Liver (tissue), 9 donors: Measurements from ENCODE around the gene TSR2. TPM values are rescaled to one million over a fixed set of nuclear protein-coding genes. Genes with fewer than 3 reads are reported as not detected.

Source experiments
- DNase-seq: peaks from one replicate; pipeline ENCODE4 v3.0.0-alpha.2; 2017; ENCODE audit warnings: low spot score
- H3K27ac ChIP-seq, 2 donors: one replicate each; pipeline ENCODE4 v1.7.0; 2013; ENCODE audit warnings: inconsistent platforms in 2 of 2, low read length in 2 of 2, control low read depth in 1 of 2, low read depth in 1 of 2, mild to moderate bottlenecking in 1 of 2
- H3K27me3 ChIP-seq, 4 donors: one replicate each; pipeline versions ENCODE4 v1.6.1 to v1.7.0; 2013; ENCODE audit warnings: low read length in 3 of 4, inconsistent platforms in 1 of 4, mild to moderate bottlenecking in 1 of 4, moderate library complexity in 1 of 4; ENCODE audit not compliant: control insufficient read depth in 4 of 4, insufficient read depth in 4 of 4
- H3K36me3 ChIP-seq, 4 donors: one replicate each; pipeline versions ENCODE4 v1.6.1 to v1.7.0; 2013; ENCODE audit warnings: low read length in 3 of 4, mild to moderate bottlenecking in 3 of 4, low read depth in 1 of 4, moderate library complexity in 1 of 4; ENCODE audit not compliant: control insufficient read depth in 4 of 4, insufficient read depth in 3 of 4
- H3K4me1 ChIP-seq, 4 donors: one replicate each; pipeline versions ENCODE4 v1.6.1 to v1.7.0; 2013; ENCODE audit warnings: low read length in 3 of 4, mild to moderate bottlenecking in 3 of 4, moderate library complexity in 1 of 4; ENCODE audit not compliant: control insufficient read depth in 4 of 4, insufficient read depth in 4 of 4
- H3K4me3 ChIP-seq, 3 donors: one replicate each; pipeline versions ENCODE4 v1.6.1 to v1.7.0; 2013; ENCODE audit warnings: low read length in 3 of 3, control low read depth in 1 of 3, low read depth in 1 of 3, mild to moderate bottlenecking in 1 of 3
- H3K9ac ChIP-seq, 2 donors: one replicate each; pipeline ENCODE4 v1.7.0; 2013; ENCODE audit warnings: low read length in 2 of 2, mild to moderate bottlenecking in 2 of 2, moderate library complexity in 2 of 2, control low read depth in 1 of 2, low read depth in 1 of 2
- H3K9me3 ChIP-seq, 4 donors: one replicate each; pipeline versions ENCODE4 v1.6.1 to v1.7.0; 2013; ENCODE audit warnings: low read length in 3 of 4; ENCODE audit not compliant: control insufficient read depth in 4 of 4
- ATF3 ChIP-seq: IDR thresholded peaks from 2 replicates; pipeline ENCODE4 v1.6.1; 2016; ENCODE audit warnings: antibody characterized with exemption
- CTCF ChIP-seq: fragments of 150-350 bp; IDR thresholded peaks from 2 replicates; pipeline ENCODE4 v1.5.1; 2017; ENCODE audit warnings: improper control_type of control experiment, low read depth, low read length; ENCODE audit not compliant: missing input control
- EGR1 ChIP-seq, 2 donors: IDR thresholded peaks; 2 replicates each; pipeline ENCODE4 v1.6.1; 2016 to 2018; ENCODE audit warnings: antibody characterized with exemption in 2 of 2, low read depth in 2 of 2
- FOXA1 ChIP-seq: IDR thresholded peaks from 2 replicates; pipeline ENCODE4 v1.6.1; 2016; ENCODE audit warnings: antibody characterized with exemption
- FOXA2 ChIP-seq: IDR thresholded peaks from 2 replicates; pipeline ENCODE4 v1.6.1; 2016; ENCODE audit warnings: antibody characterized with exemption
- GABPA ChIP-seq, 2 donors: IDR thresholded peaks in 1 of 2; conservative IDR thresholded peaks in 1 of 2; 2 replicates each; pipeline ENCODE4 v1.6.1; 2016; ENCODE audit warnings: antibody characterized with exemption in 2 of 2, mild to moderate bottlenecking in 1 of 2, moderate library complexity in 1 of 2
- HNF4A ChIP-seq, 2 donors: conservative IDR thresholded peaks; 2 replicates each; pipeline ENCODE4 v1.6.1; 2016; ENCODE audit warnings: antibody characterized with exemption in 2 of 2, mild to moderate bottlenecking in 2 of 2
- HNF4G ChIP-seq: IDR thresholded peaks from 2 replicates; pipeline ENCODE4 v1.6.1; 2016; ENCODE audit warnings: antibody characterized with exemption
- JUND ChIP-seq, 2 donors: IDR thresholded peaks; 2 replicates each; pipeline ENCODE4 v1.6.1; 2016; ENCODE audit warnings: antibody characterized with exemption in 2 of 2
- MAX ChIP-seq: IDR thresholded peaks from 2 replicates; pipeline ENCODE4 v1.6.1; 2016; ENCODE audit warnings: antibody characterized with exemption
- NR2F2 ChIP-seq: IDR thresholded peaks from 2 replicates; pipeline ENCODE4 v1.6.1; 2016; ENCODE audit warnings: antibody characterized with exemption
- RAD21 ChIP-seq, 2 donors: IDR thresholded peaks; 2 replicates each; pipeline ENCODE4 v1.6.1; 2016; ENCODE audit warnings: antibody characterized with exemption in 2 of 2, mild to moderate bottlenecking in 2 of 2
- REST ChIP-seq: IDR thresholded peaks from 2 replicates; pipeline ENCODE4 v1.6.1; 2016; ENCODE audit warnings: antibody characterized with exemption, mild to moderate bottlenecking
- RXRA ChIP-seq, 2 donors: IDR thresholded peaks; 2 replicates each; pipeline ENCODE4 v1.6.1; 2017 to 2018; ENCODE audit warnings: antibody characterized with exemption in 2 of 2, mild to moderate bottlenecking in 1 of 2
- SP1 ChIP-seq: IDR thresholded peaks from 2 replicates; pipeline ENCODE4 v1.6.1; 2018; ENCODE audit warnings: antibody characterized with exemption, mild to moderate bottlenecking
- TAF1 ChIP-seq: conservative IDR thresholded peaks from 2 replicates; pipeline ENCODE4 v1.6.1; 2016; ENCODE audit warnings: antibody characterized with exemption, mild to moderate bottlenecking
- YY1 ChIP-seq: IDR thresholded peaks from 2 replicates; pipeline ENCODE4 v1.6.1; 2016; ENCODE audit warnings: antibody characterized with exemption, mild to moderate bottlenecking
- ZBTB33 ChIP-seq: IDR thresholded peaks from 2 replicates; pipeline ENCODE4 v1.6.1; 2016; ENCODE audit warnings: antibody characterized with exemption
- WGBS: extraction: QIAGEN DNeasy Blood & Tissue Kit; methylation state at CpG from one replicate; pipeline ENCODE4 v1.1.7; 2013; 5-methylcytosine and 5-hydroxymethylcytosine counted together
- polyA plus RNA-seq, 2 donors: library from polyadenylated mRNA; stranded (reverse) in 1 of 2; unstranded in 1 of 2; fragments of 200-250 nt in 1 of 2; fragments of >200 nt in 1 of 2; fragmentation: Nextera tagmentation in 1 of 2; extraction: Ambion mirVana in 1 of 2; gene quantifications; one replicate each; pipeline versions ENCODE4 v1.2.1 to v1.2.3, GENCODE V29; 2013 to 2015
- total RNA-seq, 2 donors: library from RNA; depleted of rRNA; stranded (reverse); fragments of >200 nt; gene quantifications; one replicate each; pipeline ENCODE4 v1.2.3, GENCODE V29; 2014
- donor health status: healthy.
- donor health status: healthy.
- donor health status: healthy.
- donor health status: healthy.
- donor health status: healthy.

Gene TSR2
- total and polyA plus RNA-seq, 4 donors = 7.9 to 22.1 (median 14.1) TPM

GRCh38 chrX:54411732-54412131, 28.5 kb upstream of the TSR2 start (continued):
- TF ChIP-seq REST = no peak

GRCh38 chrX:54413753-54414152, 26.5 kb upstream of the TSR2 start:
- WGBS = 72% methylated on average over 3 of the region's 3 CpGs
- no peaks in the 10 kb centered on the region for H3K9me3 ChIP-seq
- no peaks in the 10 kb centered on the region for H3K27me3 ChIP-seq
- no peak overlapping the region for H3K4me3 ChIP-seq
- TF ChIP-seq HNF4A (conservative IDR thresholded peaks at IDR 0.05) = no peak
- TF ChIP-seq SP1 = no peak
- TF ChIP-seq ATF3 = no peak
- TF ChIP-seq GABPA (IDR thresholded peaks at IDR 0.05 in 1 of 2, conservative IDR thresholded peaks at IDR 0.05 in 1 of 2) = no peak
- TF ChIP-seq TAF1 = no peak
- no peak for TF ChIP-seq HNF4G
- no peak for TF ChIP-seq CTCF
- no peak for TF ChIP-seq JUND (IDR thresholded peaks at IDR 0.05)
- no peak for TF ChIP-seq EGR1 (IDR thresholded peaks at IDR 0.05; ENCODE audit: low read depth in 2 of 2)
- TF ChIP-seq MAX = no peak
- TF ChIP-seq RAD21 (IDR thresholded peaks at IDR 0.05) = no peak
- TF ChIP-seq RXRA (IDR thresholded peaks at IDR 0.05) = no peak
- no peak for TF ChIP-seq FOXA1
- no peak for TF ChIP-seq FOXA2
- no peak for TF ChIP-seq NR2F2
- no peak for TF ChIP-seq ZBTB33
- TF ChIP-seq REST = no peak
- no peak for TF ChIP-seq YY1
- H3K36me3 ChIP-seq = no peaks in the 10 kb centered on the region
- no peak for DNase-seq
- no peak overlapping the region for H3K27ac ChIP-seq
- H3K4me1 ChIP-seq = peaks cover 0 to 2% (median 0%) of the 10 kb centered on the region in 4 donors
- H3K9ac ChIP-seq = no peak overlapping the region
